PC-3 (cell line): Measurements from ENCODE around the gene ZNF26.

Experiments
- CTCF ChIP-seq: fragments of 300-600 bp; sonication (generic); conservative IDR thresholded peaks from 2 replicates; pipeline ENCODE4 v1.5.1; 2017; ENCODE audit warnings: antibody characterized with exemption, low read depth, mild to moderate bottlenecking, low read length
- EZH2 ChIP-seq: fragments of 300-600 bp; sonication (generic); IDR thresholded peaks from one replicate; pipeline ENCODE4 v1.6.1; 2017; ENCODE audit warnings: antibody characterized with exemption, mild to moderate bottlenecking, low read length; ENCODE audit not compliant: unreplicated experiment

- TF ChIP-seq CTCF (no peak), EZH2 (no peak)
Measured at GRCh38 chr12:132946246-132946820, 39.8 kb upstream of the ZNF26 start.
